Hematopoietic multipotent progenitor cell treated with erythropoietin and hydrocortisone succinate and interleukin-3 and kit ligand, for 15 days (in vitro differentiated cells): ENCODE measurements around the gene CDKAL1.
A peak's percentile ranks its signal among the peaks of the same experiment; 100 is the strongest.
"Not testable (repeated sequence)": the region's sequence is repeated elsewhere in the genome, so short reads cannot be mapped to it uniquely, and the experiment has no call there.

Experiments used
- DNase-seq: peaks from one replicate; pipeline ENCODE4 v3.0.0-alpha.2; 2015; ENCODE audit warnings: low spot score

The CDKAL1 gene

GRCh38 chr6:20708367-20709124 lies 174.3 kb downstream of the CDKAL1 start:
- DNase-seq: no peak

GRCh38 chr6:20709451-20709850 lies 175.2 kb downstream of the CDKAL1 start:
- DNase-seq: no peak

GRCh38 chr6:20710341-20710740 lies 176.1 kb downstream of the CDKAL1 start:
- no peak for DNase-seq

- peak; percentile 11 for DNase-seq
Measured at GRCh38 chr6:20711518-20711917, 177.3 kb downstream of the CDKAL1 start.

- no peak for DNase-seq
Measured at GRCh38 chr6:20712011-20712410, 177.8 kb downstream of the CDKAL1 start.

GRCh38 chr6:20715135-20715806 lies 181.0 kb downstream of the CDKAL1 start:
- DNase-seq: no peak

GRCh38 chr6:20716865-20717264 lies 182.6 kb downstream of the CDKAL1 start:
- no peak for DNase-seq

- DNase-seq: no peak
Measured at GRCh38 chr6:20717743-20718142, 183.5 kb downstream of the CDKAL1 start.

- DNase-seq: no peak
Measured at GRCh38 chr6:20718705-20719653, 184.7 kb downstream of the CDKAL1 start.

- no peak for DNase-seq
Measured at GRCh38 chr6:20719980-20720379, 185.7 kb downstream of the CDKAL1 start.

- not testable (repeated sequence) for DNase-seq
Measured at GRCh38 chr6:20721121-20721520, 186.9 kb downstream of the CDKAL1 start.

GRCh38 chr6:20722455-20722854 lies 188.2 kb downstream of the CDKAL1 start:
- DNase-seq: no peak

- no peak for DNase-seq
Measured at GRCh38 chr6:20723236-20723635, 189.0 kb downstream of the CDKAL1 start.

GRCh38 chr6:20724443-20725190 lies 190.4 kb downstream of the CDKAL1 start:
- DNase-seq: no peak

- not testable (repeated sequence) for DNase-seq
Measured at GRCh38 chr6:20725235-20725634, 191.0 kb downstream of the CDKAL1 start.

GRCh38 chr6:20729086-20729485 lies 194.8 kb downstream of the CDKAL1 start:
- DNase-seq: no peak

GRCh38 chr6:20732362-20732761 lies 198.1 kb downstream of the CDKAL1 start:
- not testable (repeated sequence) for DNase-seq

- no peak for DNase-seq
Measured at GRCh38 chr6:20732896-20733295, 198.6 kb downstream of the CDKAL1 start.

GRCh38 chr6:20737912-20738311 lies 203.7 kb downstream of the CDKAL1 start:
- DNase-seq: no peak

- no peak for DNase-seq
Measured at GRCh38 chr6:20740088-20740487, 205.8 kb downstream of the CDKAL1 start.

- no peak for DNase-seq
Measured at GRCh38 chr6:20740727-20741126, 206.5 kb downstream of the CDKAL1 start.

GRCh38 chr6:20741490-20741889 lies 207.2 kb downstream of the CDKAL1 start:
- DNase-seq: no peak
